Adrenal gland (tissue), 12 donors: ENCODE measurements around the gene ZBTB4. TPM values are rescaled to one million over a fixed set of nuclear protein-coding genes. Genes with fewer than 3 reads are reported as not detected.
A peak's percentile ranks its signal among the peaks of the same experiment; 100 is the strongest.

ENCODE experiments used
- DNase-seq, 7 donors: peaks; one replicate each; pipeline ENCODE4 v3.0.0-alpha.2; 2019 to 2020
- H3K27ac ChIP-seq, 5 donors: fragments of 200-600 bp; sonication (generic) in 4 of 5; 1 replicate in 3 of 5; 2 replicates in 2 of 5; pipeline versions ENCODE4 v1.5.1 to v1.8.0; 2016 to 2020; ENCODE audit warnings: mild to moderate bottlenecking in 1 of 5
- H3K27me3 ChIP-seq: fragments of 200-600 bp; 2 replicates; pipeline ENCODE4 v1.8.0; 2021
- H3K36me3 ChIP-seq, 2 donors: fragments of 200-600 bp; replicated peaks in 1 of 2; 1 replicate in 1 of 2; 2 replicates in 1 of 2; pipeline versions ENCODE4 v1.5.1 to v1.8.0; 2018 to 2022
- H3K4me1 ChIP-seq, 2 donors: fragments of 200-600 bp; replicated peaks in 1 of 2; 1 replicate in 1 of 2; 2 replicates in 1 of 2; pipeline versions ENCODE4 v1.5.1 to v1.8.0; 2018 to 2021
- H3K4me3 ChIP-seq, 4 donors: fragments of 200-600 bp; sonication (generic) in 3 of 4; one replicate each; pipeline ENCODE4 v1.5.1; 2016 to 2018
- H3K9me3 ChIP-seq, 3 donors: fragments of 200-600 bp; sonication (generic) in 1 of 3; replicated peaks in 1 of 3; 1 replicate in 2 of 3; 2 replicates in 1 of 3; pipeline versions ENCODE4 v1.5.1 to v1.8.0; 2016 to 2021
- CTCF ChIP-seq, 6 experiments: fragments of 450-650 bp in 4 of 6; fragments of 200-600 bp in 2 of 6; sonication (generic) in 1 of 6; IDR thresholded peaks; 1 replicate in 5 of 6; 2 replicates in 1 of 6; pipeline versions ENCODE4 v1.5.1 to v1.8.0; 2016 to 2021; ENCODE audit warnings: antibody characterized with exemption in 6 of 6, mild to moderate bottlenecking in 2 of 6, moderate library complexity in 1 of 6
- POLR2A ChIP-seq, 2 donors: fragments of 450-650 bp; IDR thresholded peaks; one replicate each; pipeline ENCODE4 v1.6.1; 2017; ENCODE audit warnings: antibody characterized with exemption in 2 of 2, mild to moderate bottlenecking in 2 of 2, moderate library complexity in 1 of 2
- WGBS, 4 donors: extraction: QIAGEN DNeasy Blood & Tissue Kit in 2 of 4; methylation state at CpG; one replicate each; pipeline versions ENCODE4 v1.1.5 to v1.1.7; 2013 to 2017; 5-methylcytosine and 5-hydroxymethylcytosine counted together
- intact Hi-C, 2 donors: fragments of 100-400 bp; cut with DNase I; formaldehyde crosslinking; loops; one replicate each; pipeline versions ENCODE4 v1.14.1 to v1.15.0; 2022 to 2023
- polyA plus RNA-seq, 3 donors: library from polyadenylated mRNA; stranded (reverse); fragments of 200-250 nt in 2 of 3; fragments of 350-450 nt in 1 of 3; fragmentation: Illumina TruSeq in 1 of 3; extraction: RNeasy Lipid Tissue Mini Kit (QIAGEN cat#74804) in 1 of 3; gene quantifications; one replicate each; pipeline ENCODE4 v1.2.3, GENCODE V29; 2013 to 2014
- total RNA-seq, 9 donors: library from RNA; depleted of rRNA in 4 of 9; stranded (reverse); fragments of >200 nt in 4 of 9; fragments of 120-200 nt in 1 of 9; fragmentation: NEBNext Ultra II Directional in 1 of 9; extraction: Animal tissue kit (Norgen Biotek cat#: 25700) in 1 of 9; gene quantifications; one replicate each; pipeline versions ENCODE4 v1.1.0 to v1.2.4, GENCODE V29; 2013 to 2023
- donor health status: healthy with polysubstance abuse.
- donor health status: Bipolar disorder and iron deficiency.
- donor health status: DM: yes; HTN: yes; CAD: no.
- donor health status: DM: no; HTN: no; CAD: no.
- donor health status: DM: no; HTN: no; CAD: no.
- donor health status: DM: yes; HTN: yes; CAD: no.

Gene ZBTB4
- total and polyA plus RNA-seq, 12 donors = 16.6 to 111 (median 66.5) TPM

- H3K27me3 ChIP-seq = no peaks in the 10 kb centered on the region
- intact Hi-C loops = no loop called here
Observed at GRCh38 chr17:7444682-7445618, 34.5 kb downstream of the ZBTB4 start, which contains the start of gene CHRNB1. TSS of gene CHRNB1 (plus strand) at chr17:7445061. CDS start at chr17:7445128, 67 bp downstream.

GRCh38 chr17:7443499-7444485 lies 35.6 kb downstream of the ZBTB4 start:
- Histone ChIP-seq H3K27me3 (no peaks in the 10 kb centered on the region), H3K9me3 (no peaks in the 10 kb centered on the region), H3K4me3 (no peak overlapping the region), H3K27ac (peak overlapping the region; percentile 57 to 91 (median 86)), H3K4me1 (peaks cover 33 to 46% of the 10 kb centered on the region in 2 donors), H3K36me3 (no peaks in the 10 kb centered on the region)
- TF ChIP-seq POLR2A (IDR thresholded peaks at IDR 0.05) (no peak), CTCF (IDR thresholded peaks at IDR 0.05) (no peak)
- intact Hi-C loops = no loop called here
- WGBS, 4 donors = 63 to 78% (median 74%) methylated on average over 7 of the region's 7 CpGs
- peak in 1 of 7 donors; percentile 62 for DNase-seq

More at GRCh38 chr17:7444682-7445618, 34.5 kb downstream of the ZBTB4 start, which contains the start of gene CHRNB1:
- Histone ChIP-seq H3K4me3 (peak within 1 kb of the TSS in 2 of 4 donors; percentile 35 to 46), H3K9me3 (no peaks in the 10 kb centered on the region), H3K36me3 (no peaks in the 10 kb centered on the region), H3K4me1 (peaks cover 26 to 34% of the 10 kb centered on the region in 2 donors), H3K27ac (peak within 1 kb of the TSS; percentile 59 to 91 (median 86))
- peak in 3 of 6 experiments; percentile 22 to 40 (median 33) for TF ChIP-seq CTCF (IDR thresholded peaks at IDR 0.05)
- TF ChIP-seq POLR2A (IDR thresholded peaks at IDR 0.05) = peak; percentile 33 to 66
- WGBS, 4 donors = 0 to 5% (median 2%) methylated on average over 7 to 51 of the region's 51 CpGs
- peak; percentile 92 to 98 (median 95) for DNase-seq

GRCh38 chr17:7442142-7442541 lies 37.3 kb downstream of the ZBTB4 start:
- Histone ChIP-seq H3K27me3 (no peaks in the 10 kb centered on the region), H3K9me3 (no peaks in the 10 kb centered on the region), H3K4me3 (no peak overlapping the region), H3K27ac (no peak overlapping the region), H3K36me3 (no peaks in the 10 kb centered on the region), H3K4me1 (peaks cover 42 to 53% of the 10 kb centered on the region in 2 donors)
- WGBS, 4 donors = 86 to 100% (median 94%) methylated on average over 2 of the region's 2 CpGs
- intact Hi-C loops = no loop called here
- TF ChIP-seq CTCF (IDR thresholded peaks at IDR 0.05) (no peak), POLR2A (IDR thresholded peaks at IDR 0.05) (no peak)
- DNase-seq = no peak
